Measurements from ENCODE around the gene PAF1. TPM values are rescaled to one million over a fixed set of nuclear protein-coding genes. Genes with fewer than 3 reads are reported as not detected.
A peak's percentile ranks its signal among the peaks of the same experiment; 100 is the strongest.

Gene PAF1
- total RNA-seq, 1 experiment from 2014 or later, result 59.0 TPM

DNA sequence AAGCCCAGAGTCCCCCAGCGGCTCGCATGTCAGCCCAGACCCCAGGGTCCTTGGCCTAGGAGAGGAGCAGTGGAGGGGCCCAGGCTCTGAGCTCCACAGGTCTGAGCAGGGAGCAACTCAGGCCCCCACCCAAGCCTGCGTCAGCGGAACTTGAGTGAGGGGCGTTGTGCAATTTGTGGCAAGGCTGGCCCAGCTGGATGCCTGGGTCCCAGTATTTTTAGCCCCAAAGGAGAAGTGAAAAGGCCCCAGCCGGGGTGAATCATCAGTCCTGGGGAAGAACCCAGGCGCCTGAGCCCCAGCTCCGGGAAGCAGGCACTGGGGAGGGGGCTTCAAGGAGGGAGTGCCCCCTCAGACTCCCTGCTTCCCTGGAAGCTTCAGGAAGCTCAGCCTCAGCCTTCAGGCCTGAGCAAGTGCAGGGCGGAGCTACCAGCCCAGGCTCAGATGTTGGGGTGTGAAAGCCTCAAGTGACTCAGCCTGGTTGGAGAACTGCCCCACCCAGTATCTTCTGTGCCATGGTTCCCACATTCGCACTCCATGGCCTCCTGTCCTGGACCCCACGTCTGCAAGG lies 7.5 kb upstream of the PAF1 start:
- intact Hi-C loops (cut with micrococcal nuclease; ENCODE audit: unreplicated experiment), result loop anchor here (5.0 kb wide), 1 partner anchor 271 kb away; the partner anchor contains the start of gene PAK4
- H3K27me3 Mint-ChIP-seq (ENCODE audit: insufficient read depth, unreplicated experiment), result no peaks in the 10 kb centered on the region
- TSS peak; percentile 33 for BruUV-seq (replicated peaks)

DNA sequence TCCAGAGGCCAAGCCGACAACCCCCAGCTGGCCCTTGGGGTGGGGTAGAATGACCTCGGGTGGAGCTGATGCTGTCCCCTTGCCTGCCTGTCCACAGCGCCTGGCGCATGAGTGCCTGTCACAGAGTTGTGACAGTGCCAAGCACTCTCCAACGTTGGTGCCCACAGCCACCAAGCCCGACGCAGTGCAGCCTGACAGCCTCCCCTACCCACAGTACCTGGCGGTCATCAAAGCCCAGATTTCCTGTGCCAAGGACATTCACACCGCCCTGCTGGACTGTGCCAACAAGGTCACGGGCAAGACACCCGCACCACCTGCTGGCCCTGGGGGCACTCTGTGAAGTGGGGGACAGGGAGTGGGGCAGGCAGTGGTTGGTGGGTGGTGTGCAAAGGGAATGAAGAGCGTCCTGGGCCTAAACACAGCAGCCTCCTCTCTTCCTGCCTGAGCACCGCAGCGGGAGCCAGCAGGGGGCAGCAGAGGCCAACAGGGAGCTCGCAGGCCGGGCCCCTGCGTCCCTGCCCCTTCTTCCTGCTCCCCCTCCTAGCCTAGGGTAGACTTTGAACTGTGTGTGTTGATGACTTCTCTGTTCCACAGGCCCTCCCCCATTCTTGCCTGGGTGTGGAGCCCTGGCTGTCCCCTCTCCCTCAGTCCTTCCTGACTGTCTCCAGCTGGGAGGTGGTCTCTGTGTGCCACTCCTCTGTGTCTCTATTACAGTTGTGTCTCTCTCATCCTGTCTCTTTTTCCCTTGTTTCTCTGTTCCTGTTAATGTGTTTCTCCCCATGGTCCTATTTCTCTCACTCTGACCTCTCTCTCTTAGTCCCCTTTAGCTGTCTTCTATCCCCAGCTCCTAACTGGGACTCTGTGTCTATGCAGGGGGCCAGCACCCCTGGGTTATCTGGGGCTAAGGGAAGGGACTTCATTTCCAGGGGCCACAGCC lies 6.7 kb upstream of the PAF1 start:
- H3K4me1 Mint-ChIP-seq (ENCODE audit: low read depth, unreplicated experiment), result peaks cover 34% of the 10 kb centered on the region
- H3K9me3 ChIP-seq, result no peaks in the 10 kb centered on the region
- ChIA-PET POLR2A (interaction anchor here (0.6 to 2.3 kb wide), 7 partner anchors 10 to 573 kb away, joined by 3 to 28 read pairs (median 11); partner anchors contain the start of genes PSMC4, RPS16, SAMD4B and ZFP36), CTCF (interaction anchor here (0.6 to 2.9 kb wide), 12 partner anchors 10 to 844 kb away, joined by 3 to 52 read pairs (median 8); partner anchors contain the start of genes PLEKHG2, RPS16, SAMD4B and ZFP36)
- H3K9me3 Mint-ChIP-seq (ENCODE audit: unreplicated experiment), result no peaks in the 10 kb centered on the region
- no TSS peak for BruUV-seq (replicated peaks)
- peaks cover 67% of the 10 kb centered on the region for H3K36me3 Mint-ChIP-seq (ENCODE audit: insufficient read depth, unreplicated experiment)
- H3K4me1 ChIP-seq, result peaks cover 52% of the 10 kb centered on the region
- no peaks in the 10 kb centered on the region for H3K27me3 Mint-ChIP-seq (ENCODE audit: insufficient read depth, unreplicated experiment)
- no peak overlapping the region for H3K4me3 ChIP-seq (ENCODE audit: low read depth, low read length)
- H3K27me3 ChIP-seq (replicated peaks; ENCODE audit: control insufficient read depth, insufficient read depth, low read length), result no peaks in the 10 kb centered on the region
- DNase-seq, result peak; percentile 94 to 95
- peak overlapping the region; percentile 49 for H3K4me3 Mint-ChIP-seq (ENCODE audit: unreplicated experiment)
- intact Hi-C loops (cut with micrococcal nuclease; ENCODE audit: unreplicated experiment), result loop anchor here (1.0 to 5.0 kb wide), 2 partner anchors 14 to 270 kb away; partner anchors contain the start of gene PAK4
- TF ChIP-seq CTCF (IDR thresholded peaks at IDR 0.05; ENCODE audit: insufficient read depth in 1 of 2, low read depth in 1 of 2, low read length in 1 of 2, severe bottlenecking in 1 of 2, unreplicated experiment in 1 of 2), result peak; percentile 98
- H3K27ac Mint-ChIP-seq (ENCODE audit: unreplicated experiment), result peak overlapping the region; percentile 84
- no peaks in the 10 kb centered on the region; the same call in none of the 2 replicates for H3K36me3 ChIP-seq (ENCODE audit: control insufficient read depth, insufficient read depth, low read length)

More for the DNA sequence above, 7.5 kb upstream of the PAF1 start:
- peaks cover 52% of the 10 kb centered on the region for H3K4me1 ChIP-seq
- H3K4me3 ChIP-seq (ENCODE audit: low read depth, low read length), result no peak overlapping the region
- no peak for TF ChIP-seq CTCF (IDR thresholded peaks at IDR 0.05; ENCODE audit: insufficient read depth in 1 of 2, low read depth in 1 of 2, low read length in 1 of 2, severe bottlenecking in 1 of 2, unreplicated experiment in 1 of 2)
- H3K36me3 ChIP-seq (ENCODE audit: control insufficient read depth, insufficient read depth, low read length), result no peaks in the 10 kb centered on the region; the same call in none of the 2 replicates
- peaks cover 34% of the 10 kb centered on the region for H3K4me1 Mint-ChIP-seq (ENCODE audit: low read depth, unreplicated experiment)
- H3K4me3 Mint-ChIP-seq (ENCODE audit: unreplicated experiment), result peak overlapping the region; percentile 49
- no peaks in the 10 kb centered on the region for H3K9me3 ChIP-seq
- no peaks in the 10 kb centered on the region for H3K27me3 ChIP-seq (replicated peaks; ENCODE audit: control insufficient read depth, insufficient read depth, low read length)
- peaks cover 67% of the 10 kb centered on the region for H3K36me3 Mint-ChIP-seq (ENCODE audit: insufficient read depth, unreplicated experiment)
- ChIA-PET POLR2A (interaction anchor here (0.6 to 2.3 kb wide), 7 partner anchors 10 to 573 kb away, joined by 3 to 28 read pairs (median 11); partner anchors contain the start of genes PSMC4, RPS16, SAMD4B and ZFP36), CTCF (interaction anchor here (0.6 to 2.9 kb wide), 12 partner anchors 10 to 845 kb away, joined by 3 to 52 read pairs (median 8); partner anchors contain the start of genes PLEKHG2, RPS16, SAMD4B and ZFP36)
- peak overlapping the region; percentile 84 for H3K27ac Mint-ChIP-seq (ENCODE audit: unreplicated experiment)
- H3K9me3 Mint-ChIP-seq (ENCODE audit: unreplicated experiment), result no peaks in the 10 kb centered on the region
- peak; percentile 63 to 77 for DNase-seq

DNA sequence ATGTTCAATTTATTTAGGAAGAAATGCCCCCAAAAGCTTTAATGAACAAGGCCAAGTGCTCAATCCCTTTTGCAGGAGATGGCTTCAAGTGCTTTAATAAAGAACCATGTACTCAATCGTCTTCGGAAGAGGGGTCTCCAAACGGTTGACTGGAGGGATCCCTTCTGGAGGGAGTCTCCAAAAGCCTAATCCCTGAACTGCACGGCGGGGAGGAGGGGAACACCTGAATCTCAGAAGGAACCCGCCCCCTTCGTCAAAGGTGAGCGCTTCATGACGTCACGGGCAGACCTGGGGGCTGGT lies 505 bp downstream of the PAF1 start:
- no peak for TF ChIP-seq CTCF (IDR thresholded peaks at IDR 0.05; ENCODE audit: insufficient read depth in 1 of 2, low read depth in 1 of 2, low read length in 1 of 2, severe bottlenecking in 1 of 2, unreplicated experiment in 1 of 2)
- H3K27ac Mint-ChIP-seq (ENCODE audit: unreplicated experiment), result peak overlapping the region; percentile 92
- H3K36me3 ChIP-seq (ENCODE audit: control insufficient read depth, insufficient read depth, low read length), result peaks cover 9% of the 10 kb centered on the region
- H3K4me1 Mint-ChIP-seq (ENCODE audit: low read depth, unreplicated experiment), result peaks cover 33% of the 10 kb centered on the region
- no peaks in the 10 kb centered on the region for H3K9me3 ChIP-seq
- POLR2A ChIA-PET, result interaction anchor here (1.0 to 2.0 kb wide), 8 partner anchors 10 to 55 kb away, joined by 3 to 54 read pairs (median 6); partner anchors contain the start of genes RPS16, SAMD4B and SUPT5H
- H3K27me3 Mint-ChIP-seq (ENCODE audit: insufficient read depth, unreplicated experiment), result no peaks in the 10 kb centered on the region
- DNase-seq, result no peak
- TSS peak; percentile 45 for BruUV-seq (replicated peaks)
- peaks cover 10% of the 10 kb centered on the region for H3K4me1 ChIP-seq
- CTCF ChIA-PET, result interaction anchor here (0.7 to 1.4 kb wide), 5 partner anchors 24 to 90 kb away, joined by 3 to 8 read pairs (median 3); partner anchors contain the start of genes RPS16, SAMD4B and TIMM50
- H3K4me3 Mint-ChIP-seq (ENCODE audit: unreplicated experiment), result peak overlapping the region; percentile 99
- H3K4me3 ChIP-seq (ENCODE audit: low read depth, low read length), result peak overlapping the region; percentile 76
- H3K36me3 Mint-ChIP-seq (ENCODE audit: insufficient read depth, unreplicated experiment), result peaks cover 93% of the 10 kb centered on the region
- no peaks in the 10 kb centered on the region for H3K27me3 ChIP-seq (replicated peaks; ENCODE audit: control insufficient read depth, insufficient read depth, low read length)
- H3K9me3 Mint-ChIP-seq (ENCODE audit: unreplicated experiment), result no peaks in the 10 kb centered on the region
- intact Hi-C loops (cut with micrococcal nuclease; ENCODE audit: unreplicated experiment), result loop anchor here (5.0 kb wide), 1 partner anchor 48 kb away; the partner anchor contains the start of gene SAMD4B
